ENCODE data around the gene NCOA7.

GRCh38 chr6:125752773-125753172 is 38.0 kb upstream of the NCOA7 start:
- no peak for TF ChIP-seq POLR2A (IDR thresholded peaks at IDR 0.05)
- TF ChIP-seq CTCF (IDR thresholded peaks at IDR 0.05), result no peak

All from heart left ventricle (tissue), 13 donors.